ENCODE measurements around the gene ROBO4.

Gene ROBO4

GRCh38 chr11:124920870-124921609 is 23.4 kb upstream of the ROBO4 start:
- Histone ChIP-seq H3K27me3 (peaks cover 0 to 20% (median 9%) of the 10 kb centered on the region in 11 experiments; a peak in 15 of 22 replicates), H3K4me1 (peaks cover 4 to 16% (median 13%) of the 10 kb centered on the region in 10 experiments; a peak in 17 of 20 replicates), H4K20me1 (no peaks in the 10 kb centered on the region), H3K4me3 (peak overlapping the region in 9 of 10 experiments; percentile 24 to 65 (median 47); a peak in 16 of 20 replicates), H3K9ac (peak overlapping the region in 7 of 11 experiments; percentile 38 to 65 (median 44); a peak in 12 of 22 replicates), H3K4me2 (peak overlapping the region; percentile 53 to 90 (median 72)), H3K9me3 (replicated peaks in 1 of 11) (peaks cover 0 to 16% (median 5%) of the 10 kb centered on the region in 11 experiments; a peak in 9 of 22 replicates), H3K27ac (peak overlapping the region in 8 of 11 experiments; percentile 11 to 61 (median 42); a peak in 12 of 22 replicates), H3K36me3 (no peaks in the 10 kb centered on the region)
- TF ChIP-seq Cebpa-rat (IDR thresholded peaks at IDR 0.05), result no peak

DNA sequence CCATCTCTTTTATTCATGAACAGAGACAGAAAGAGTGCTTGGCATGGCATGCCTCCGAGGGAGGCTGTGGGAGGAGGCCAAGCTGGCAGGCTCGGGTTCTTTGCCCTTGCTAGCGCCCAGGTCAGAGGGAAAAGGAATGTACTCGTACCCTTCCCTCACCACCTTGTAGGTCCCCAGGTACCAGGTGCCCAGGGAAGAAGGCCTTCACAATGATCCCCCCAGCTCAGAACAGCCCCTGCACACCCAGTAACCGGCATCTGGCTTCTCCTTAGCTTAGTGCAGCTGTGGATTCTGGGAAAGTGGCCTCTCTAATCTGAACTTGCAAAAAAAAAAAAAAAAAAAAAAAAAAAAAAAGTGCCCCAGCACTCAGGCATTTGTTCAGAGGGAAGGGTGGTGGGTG is 22.7 kb upstream of the ROBO4 start:
- Histone ChIP-seq H3K4me2 (peak overlapping the region; percentile 53 to 90 (median 72)), H3K36me3 (no peaks in the 10 kb centered on the region), H3K4me1 (peaks cover 4 to 18% (median 14%) of the 10 kb centered on the region in 10 experiments; a peak in 17 of 20 replicates), H3K27me3 (peaks cover 0 to 20% (median 9%) of the 10 kb centered on the region in 11 experiments; a peak in 15 of 22 replicates), H3K4me3 (peak overlapping the region in 9 of 10 experiments; percentile 24 to 65 (median 47); a peak in 14 of 20 replicates), H3K9me3 (replicated peaks in 1 of 11) (peaks cover 0 to 18% (median 5%) of the 10 kb centered on the region in 11 experiments; a peak in 10 of 22 replicates), H3K9ac (peak overlapping the region in 5 of 11 experiments; percentile 39 to 65 (median 44); a peak in 3 of 22 replicates), H4K20me1 (no peaks in the 10 kb centered on the region), H3K27ac (peak overlapping the region in 9 of 11 experiments; percentile 11 to 61 (median 45); a peak in 11 of 22 replicates)
- no peak for TF ChIP-seq Cebpa-rat (IDR thresholded peaks at IDR 0.05)

GRCh38 chr11:124919898-124920297 is 22.2 kb upstream of the ROBO4 start:
- Histone ChIP-seq H3K9me3 (replicated peaks in 1 of 11) (peaks cover 0 to 18% (median 5%) of the 10 kb centered on the region in 11 experiments; a peak in 10 of 22 replicates), H4K20me1 (no peaks in the 10 kb centered on the region), H3K4me1 (peaks cover 4 to 18% (median 14%) of the 10 kb centered on the region in 10 experiments; a peak in 17 of 20 replicates), H3K27ac (peak overlapping the region in 3 of 11 experiments; percentile 26 to 51 (median 45); a peak in 3 of 22 replicates), H3K4me2 (peak overlapping the region in 9 of 11 experiments; percentile 53 to 90 (median 70); a peak in 14 of 22 replicates), H3K36me3 (no peaks in the 10 kb centered on the region), H3K9ac (no peak overlapping the region), H3K27me3 (peaks cover 0 to 20% (median 9%) of the 10 kb centered on the region in 11 experiments; a peak in 15 of 22 replicates), H3K4me3 (no peak overlapping the region)
- TF ChIP-seq Cebpa-rat (IDR thresholded peaks at IDR 0.05), result no peak

DNA sequence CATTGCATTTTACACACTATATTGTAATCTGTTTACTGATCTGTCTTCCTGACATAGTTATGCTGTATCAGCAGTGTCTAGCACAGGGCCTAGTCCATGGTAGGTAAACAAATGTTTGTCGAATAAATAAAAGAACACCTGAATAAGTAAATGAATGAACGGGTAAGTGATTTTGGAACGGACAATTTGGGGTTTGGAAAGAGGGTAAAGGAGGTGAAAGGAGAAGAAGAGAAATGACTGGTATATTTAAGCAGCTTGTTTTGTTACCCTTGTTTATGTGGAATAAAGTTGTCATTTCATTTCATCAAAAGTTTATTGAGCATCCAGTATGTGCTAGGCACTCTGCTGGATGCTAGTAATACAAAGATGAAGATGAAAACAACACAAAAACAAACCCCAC is 21.3 kb upstream of the ROBO4 start, which contains the start of gene HEPN1:
Gene HEPN1 (plus strand): TSS at position 301 of the 400 bp plus-strand sequence.
- Histone ChIP-seq H3K27me3 (peaks cover 0 to 20% (median 9%) of the 10 kb centered on the region in 11 experiments; a peak in 15 of 22 replicates), H3K9me3 (replicated peaks in 1 of 11) (peaks cover 0 to 18% (median 5%) of the 10 kb centered on the region in 11 experiments; a peak in 10 of 22 replicates), H4K20me1 (no peaks in the 10 kb centered on the region), H3K27ac (peak within 1 kb of the TSS in 1 of 11 experiments; percentile 45; a peak in 3 of 22 replicates), H3K4me3 (no peak within 1 kb of the TSS), H3K36me3 (no peaks in the 10 kb centered on the region), H3K9ac (no peak within 1 kb of the TSS), H3K4me1 (peaks cover 4 to 18% (median 14%) of the 10 kb centered on the region in 10 experiments; a peak in 17 of 20 replicates), H3K4me2 (peak within 1 kb of the TSS in 6 of 11 experiments; percentile 53 to 79 (median 66); a peak in 9 of 22 replicates)
- no peak for TF ChIP-seq Cebpa-rat (IDR thresholded peaks at IDR 0.05)

- TF ChIP-seq Cebpa-rat (IDR thresholded peaks at IDR 0.05), result no peak
- Histone ChIP-seq H3K36me3 (no peaks in the 10 kb centered on the region), H3K4me2 (peak overlapping the region in 1 of 11 experiments; percentile 1; a peak in 2 of 22 replicates), H3K27me3 (peaks cover 0 to 14% (median 9%) of the 10 kb centered on the region in 11 experiments; a peak in 15 of 22 replicates), H3K9ac (no peak overlapping the region), H3K9me3 (replicated peaks in 1 of 11) (peaks cover 6 to 28% (median 15%) of the 10 kb centered on the region in 11 experiments), H3K4me1 (peaks cover 4 to 18% (median 14%) of the 10 kb centered on the region in 10 experiments; a peak in 17 of 20 replicates), H4K20me1 (no peaks in the 10 kb centered on the region), H3K27ac (no peak overlapping the region), H3K4me3 (no peak overlapping the region)
These were observed 19.5 kb upstream of the ROBO4 start for GRCh38 chr11:124917115-124917637.

DNA sequence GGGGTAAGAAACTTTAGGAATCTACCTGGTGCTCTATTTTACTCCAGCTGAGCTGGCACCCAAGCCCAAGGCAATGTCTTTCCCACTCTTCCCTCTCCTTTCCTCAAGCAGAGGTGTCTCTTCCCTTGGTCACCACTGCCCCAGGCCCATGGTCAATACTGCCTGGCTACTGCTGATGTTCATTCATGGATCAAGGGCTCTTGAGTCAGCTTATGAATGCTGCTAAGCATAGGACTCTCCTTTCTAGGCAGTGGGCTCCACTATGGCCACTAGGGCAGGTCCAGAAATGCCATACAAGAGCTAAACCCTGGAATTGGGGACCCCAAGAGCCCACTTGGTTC is 18.7 kb upstream of the ROBO4 start:
- Histone ChIP-seq H3K4me2 (no peak overlapping the region), H3K27me3 (peaks cover 0 to 6% (median 5%) of the 10 kb centered on the region in 11 experiments; a peak in 15 of 22 replicates)
- TF ChIP-seq Cebpa-rat (IDR thresholded peaks at IDR 0.05), result no peak

GRCh38 chr11:124915541-124916369 is 18.1 kb upstream of the ROBO4 start:
- no peak overlapping the region; a peak in 1 of 22 replicates for H3K4me2 ChIP-seq
- H3K36me3 ChIP-seq, result no peaks in the 10 kb centered on the region
- H3K9me3 ChIP-seq (replicated peaks in 1 of 11), result peaks cover 20 to 34% (median 24%) of the 10 kb centered on the region in 11 experiments
- no peak overlapping the region for H3K9ac ChIP-seq
- H3K27ac ChIP-seq, result no peak overlapping the region
- peaks cover 0 to 11% (median 8%) of the 10 kb centered on the region in 10 experiments; a peak in 15 of 20 replicates for H3K4me1 ChIP-seq
- H3K4me3 ChIP-seq, result no peak overlapping the region
- TF ChIP-seq Cebpa-rat (IDR thresholded peaks at IDR 0.05), result no peak
- no peaks in the 10 kb centered on the region; a peak in 1 of 22 replicates for H3K27me3 ChIP-seq
- H4K20me1 ChIP-seq, result no peaks in the 10 kb centered on the region

More for the DNA sequence above, 18.7 kb upstream of the ROBO4 start:
- Histone ChIP-seq H3K4me3 (no peak overlapping the region), H3K36me3 (no peaks in the 10 kb centered on the region), H3K9ac (no peak overlapping the region), H3K27ac (no peak overlapping the region), H4K20me1 (no peaks in the 10 kb centered on the region), H3K9me3 (replicated peaks in 1 of 11) (peaks cover 14 to 34% (median 22%) of the 10 kb centered on the region in 11 experiments), H3K4me1 (peaks cover 4 to 17% (median 14%) of the 10 kb centered on the region in 10 experiments; a peak in 17 of 20 replicates)

GRCh38 chr11:124902616-124903015 is 5.0 kb upstream of the ROBO4 start:
- H3K27me3 ChIP-seq, result no peaks in the 10 kb centered on the region
- no peaks in the 10 kb centered on the region for H4K20me1 ChIP-seq
- TF ChIP-seq Cebpa-rat (IDR thresholded peaks at IDR 0.05), result no peak
- no peak overlapping the region for H3K9ac ChIP-seq
- H3K4me3 ChIP-seq, result no peak overlapping the region
- no peak overlapping the region for H3K27ac ChIP-seq
- H3K9me3 ChIP-seq (replicated peaks in 1 of 11), result peaks cover 3 to 19% (median 9%) of the 10 kb centered on the region in 11 experiments; a peak in 15 of 22 replicates
- peaks cover 8 to 19% (median 15%) of the 10 kb centered on the region in 10 experiments for H3K4me1 ChIP-seq
- H3K36me3 ChIP-seq, result no peaks in the 10 kb centered on the region
- H3K4me2 ChIP-seq, result no peak overlapping the region

Measured in BLaER1 treated with 17β-estradiol and CSF1 and Interleukin-3, amounts not matched to agents 10 nM and 100 nM (cell line).